Inflammatory macrophage treated with lipopolysaccharide for 4 hours (primary cell): ENCODE data around the gene GLIS1.

ENCODE experiments used
- DNase-seq: peaks from one replicate; pipeline ENCODE4 v3.0.0-alpha.2; 2020

GLIS1 gene

DNA sequence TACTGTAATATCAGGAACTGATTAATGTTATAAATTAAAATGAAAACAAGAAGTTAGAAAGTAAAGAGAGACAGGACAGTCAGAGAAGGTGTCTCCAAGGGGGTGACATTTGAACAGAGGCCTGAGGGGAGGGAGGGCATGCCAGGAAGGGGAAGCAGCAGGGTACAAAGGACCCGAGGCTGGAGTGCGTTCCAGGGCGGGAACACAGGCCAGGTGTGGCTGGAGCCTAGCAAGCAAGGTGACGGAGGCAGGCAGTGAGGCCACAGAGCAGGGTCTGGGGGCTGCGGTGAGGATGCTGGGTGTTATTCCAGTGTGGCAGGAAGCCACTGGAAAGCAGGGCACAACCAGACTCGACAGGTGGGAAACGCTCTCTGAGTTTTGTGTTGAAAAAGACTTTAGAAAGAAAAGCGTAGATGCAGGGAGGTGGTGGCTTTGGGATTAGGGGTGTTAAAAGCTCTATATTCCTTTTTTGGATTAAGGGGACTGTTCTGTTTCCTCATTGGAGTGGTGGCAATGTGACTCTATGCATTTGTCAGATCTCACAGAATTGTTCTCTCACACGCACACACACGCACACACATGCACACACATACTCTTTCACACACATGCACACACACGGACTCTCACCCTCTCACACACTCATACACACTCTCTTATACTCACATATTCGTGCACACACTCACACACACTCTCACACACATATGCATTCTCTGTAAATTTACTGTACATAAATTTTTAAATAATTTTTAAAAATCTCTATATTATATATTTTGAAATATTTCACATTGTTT, 124.5 kb downstream of the GLIS1 start:
- DNase-seq: no peak

DNA sequence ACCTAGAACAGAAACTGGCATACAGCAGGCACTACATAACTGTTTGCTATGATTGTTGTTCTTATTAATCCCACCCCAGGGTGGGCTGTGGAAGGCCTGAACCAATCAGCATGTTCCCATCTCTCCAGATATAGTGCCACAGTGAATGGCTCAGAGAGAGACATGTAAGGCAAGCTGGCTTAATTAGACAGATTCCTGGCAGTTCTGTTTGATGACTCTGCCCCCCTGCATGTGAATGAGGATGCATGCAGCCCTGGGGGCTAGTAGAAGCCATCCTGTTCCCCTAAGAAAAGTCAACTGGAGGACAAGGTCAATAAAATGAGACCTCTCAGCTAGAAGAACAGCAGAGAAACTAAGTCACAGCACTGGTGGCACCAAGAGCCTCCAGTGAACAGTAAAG, 130.3 kb downstream of the GLIS1 start:
- no peak for DNase-seq

DNA sequence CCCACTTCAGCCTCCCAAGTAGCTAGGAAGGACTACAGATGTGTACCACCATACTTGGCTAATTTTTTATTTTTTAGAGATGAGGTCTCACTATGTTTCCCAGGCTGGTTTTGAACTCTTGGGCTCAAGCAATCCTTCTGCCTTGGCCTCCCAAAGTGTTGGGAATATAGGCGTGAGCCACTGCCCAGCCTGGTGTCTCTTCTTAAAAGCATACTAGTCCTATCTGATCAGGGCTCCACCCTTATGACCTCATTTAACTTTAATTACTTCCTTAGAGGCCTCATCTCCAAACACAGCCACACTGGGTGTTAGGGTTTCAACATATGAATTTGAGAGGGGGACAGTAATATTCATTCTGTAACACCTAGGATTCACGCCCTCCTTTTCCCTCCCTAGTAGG, 130.9 kb downstream of the GLIS1 start:
- no peak for DNase-seq

DNA sequence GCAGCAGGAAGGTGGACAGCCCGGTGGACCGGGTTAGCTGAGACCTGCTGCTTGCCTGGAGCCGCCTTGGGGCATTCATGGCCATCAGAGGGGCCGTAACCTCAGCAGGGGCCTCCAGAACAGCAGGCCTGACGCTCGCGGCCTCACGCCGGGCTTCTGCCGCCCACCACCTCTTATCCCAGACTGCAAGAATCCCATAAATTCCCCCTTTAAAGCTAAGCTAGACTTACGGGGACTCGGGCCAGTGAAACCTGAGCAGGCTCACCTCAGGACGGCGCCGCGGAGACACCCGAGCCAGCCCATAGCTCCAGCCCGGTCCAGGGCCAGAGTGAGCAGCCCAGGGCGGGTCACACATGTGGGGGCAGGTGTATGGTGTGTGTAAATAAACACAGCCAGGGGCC, 132.3 kb downstream of the GLIS1 start:
- DNase-seq: no peak

DNA sequence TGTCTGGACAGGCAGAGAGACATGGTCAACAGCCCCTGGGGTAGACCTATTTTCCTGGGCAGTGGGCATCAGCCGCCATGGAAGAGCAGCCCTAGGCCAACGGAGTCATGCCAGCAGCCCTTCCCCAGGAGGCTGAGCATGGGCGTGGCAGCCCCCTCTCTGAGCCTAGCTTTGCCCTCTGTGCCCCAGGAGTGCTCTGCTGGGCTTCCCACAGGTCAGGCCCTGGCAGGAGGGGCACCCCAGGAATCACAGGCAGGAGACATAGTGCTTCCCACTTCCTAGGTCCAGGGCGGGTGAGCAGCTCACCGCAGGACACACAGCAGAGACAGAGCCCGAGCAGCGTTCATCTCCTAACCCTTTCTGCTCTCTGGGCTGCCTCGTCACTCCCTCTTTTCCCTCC, 132.8 kb downstream of the GLIS1 start:
- no peak for DNase-seq

DNA sequence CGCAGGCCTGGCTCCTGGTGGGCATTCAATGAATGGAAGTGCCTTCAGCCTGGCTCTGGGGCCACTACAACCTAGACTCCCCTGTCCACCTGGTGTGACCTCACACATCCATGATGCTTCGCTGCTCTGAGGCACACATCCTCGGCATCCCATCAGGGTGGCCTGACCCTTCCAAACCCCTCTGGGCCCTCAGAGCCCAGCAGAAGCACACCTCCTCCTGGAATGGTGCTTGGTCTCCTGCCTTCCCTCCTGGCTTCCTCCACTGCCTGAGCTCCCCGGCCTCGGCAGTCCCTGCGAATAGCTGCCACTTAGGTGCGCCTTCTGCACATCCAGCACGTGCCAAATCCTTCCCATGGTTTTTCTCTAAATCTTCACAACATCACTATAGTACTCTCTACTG, 133.8 kb downstream of the GLIS1 start:
- no peak for DNase-seq

DNA sequence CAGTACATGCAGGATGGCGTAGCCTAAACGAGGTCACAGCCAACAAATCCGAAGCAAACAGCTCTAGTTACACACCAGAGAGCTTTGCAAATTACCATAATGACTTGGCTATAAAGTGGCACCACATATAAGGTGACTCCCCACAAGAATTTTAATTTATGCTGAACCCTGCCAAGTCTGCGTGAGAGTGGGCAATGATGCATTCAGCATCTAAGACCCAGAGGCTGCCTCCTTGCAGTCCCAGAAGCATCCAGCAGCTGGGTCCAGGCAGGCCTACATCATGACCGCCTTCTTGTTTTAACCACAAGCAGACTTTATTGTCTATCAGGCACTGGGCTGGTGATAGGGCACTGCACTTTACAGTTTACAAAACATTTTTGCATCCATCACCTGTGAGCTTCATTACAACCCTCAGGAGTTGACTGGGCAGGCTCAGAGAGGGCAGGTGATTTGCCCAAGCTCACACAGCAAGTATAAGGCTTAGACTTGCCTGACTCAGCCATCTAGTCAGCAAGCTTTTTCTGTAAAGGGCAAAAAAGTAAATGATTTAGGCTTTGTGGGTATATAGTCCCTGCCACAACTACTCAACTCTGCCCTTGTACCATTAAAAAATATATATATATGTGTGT, 134.6 kb downstream of the GLIS1 start:
- no peak for DNase-seq

DNA sequence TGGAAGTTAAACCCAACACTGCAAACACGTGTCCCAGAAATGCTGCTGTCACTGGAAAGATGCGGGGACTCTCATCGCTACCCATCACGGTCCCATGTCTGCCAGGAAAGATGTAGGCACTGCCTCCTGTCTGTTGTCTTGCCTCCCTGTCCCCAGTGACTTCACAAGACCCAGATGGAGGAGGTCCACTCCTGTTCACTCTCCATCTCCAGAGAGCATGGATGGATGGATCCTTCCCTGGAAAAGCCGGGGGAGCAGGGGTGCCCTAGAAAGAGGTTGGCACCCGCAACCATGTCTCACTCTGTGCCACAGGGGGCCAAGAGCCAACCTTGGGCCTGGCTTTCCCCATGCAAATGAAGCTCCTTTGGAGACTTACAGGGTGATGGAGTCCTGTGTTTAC, 135.5 kb downstream of the GLIS1 start:
- no peak for DNase-seq

DNA sequence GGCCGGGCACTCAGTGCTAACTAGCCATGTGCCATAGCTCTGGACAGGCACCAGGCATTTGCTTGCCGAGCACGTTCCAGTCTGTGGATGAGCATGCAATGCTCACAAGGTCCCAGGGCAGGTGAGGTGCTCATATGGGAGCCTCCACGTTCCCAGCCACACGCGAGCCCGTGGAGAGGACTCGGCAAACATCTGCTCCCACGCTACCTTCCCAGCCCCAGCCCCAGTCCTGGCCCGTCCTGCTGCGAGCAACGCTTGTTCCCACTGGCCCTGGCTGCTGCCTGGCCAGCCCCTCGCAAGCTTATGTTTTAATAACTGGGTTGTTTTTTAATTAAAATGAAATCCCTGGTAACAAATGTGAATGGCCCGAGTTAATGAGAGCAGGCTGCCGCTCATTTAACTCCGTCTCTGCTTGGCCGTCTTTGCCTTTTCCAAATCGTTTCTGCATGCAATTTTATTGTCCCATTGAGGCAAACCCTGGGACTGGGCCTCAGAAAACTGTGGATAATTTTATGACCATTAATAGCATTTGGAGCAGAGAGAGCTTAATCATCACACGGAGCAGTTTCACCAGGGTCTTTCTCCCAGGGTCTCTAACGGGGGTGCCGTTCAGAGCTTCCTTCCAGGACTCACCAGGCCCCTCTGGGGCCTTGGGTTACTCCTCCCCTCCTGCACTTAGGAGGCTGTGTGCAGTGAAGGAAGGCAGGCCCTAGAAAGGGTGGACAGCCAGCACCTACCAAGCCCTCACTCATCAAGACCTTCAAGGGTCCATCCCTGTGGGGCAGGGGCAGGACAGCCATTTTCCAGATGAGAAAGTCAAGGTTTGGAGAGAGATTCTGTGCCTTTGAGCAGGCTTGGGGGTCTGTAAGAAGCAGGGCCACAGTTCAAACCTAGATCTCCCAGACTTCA, 136.8 kb downstream of the GLIS1 start:
- no peak for DNase-seq

DNA sequence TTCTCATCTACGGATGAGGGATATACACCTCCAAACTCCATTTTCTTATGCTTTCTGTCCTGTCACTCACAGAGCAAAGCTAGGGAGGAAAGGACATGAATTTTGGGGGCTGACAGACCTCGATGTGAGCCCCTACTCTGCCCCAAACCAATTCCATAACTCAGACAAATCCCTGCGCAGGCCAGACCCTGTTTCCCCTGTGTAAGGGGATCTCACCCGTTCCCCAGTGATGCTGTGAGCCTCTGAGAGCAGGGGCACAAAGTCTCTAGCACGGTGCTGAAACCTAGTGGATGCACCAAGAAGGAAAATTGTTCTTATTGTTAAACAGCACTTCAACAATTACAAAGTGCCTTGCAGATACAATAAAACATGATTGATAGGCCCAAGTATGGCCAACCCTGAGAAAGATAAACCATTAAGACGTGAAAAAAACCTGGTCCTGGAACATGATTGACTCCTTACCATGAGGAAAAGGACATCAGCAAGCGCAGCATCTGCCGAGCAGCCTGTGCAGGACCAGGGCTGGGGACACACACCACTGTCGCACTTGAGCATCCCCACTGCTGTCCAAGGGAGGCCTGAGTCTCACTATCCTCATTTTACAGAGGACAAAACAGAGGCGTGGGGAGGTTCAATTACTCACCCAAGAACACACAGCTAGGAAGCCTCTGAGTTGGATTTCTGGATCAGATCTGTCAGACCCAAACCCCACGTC, 137.8 kb downstream of the GLIS1 start:
- no peak for DNase-seq

DNA sequence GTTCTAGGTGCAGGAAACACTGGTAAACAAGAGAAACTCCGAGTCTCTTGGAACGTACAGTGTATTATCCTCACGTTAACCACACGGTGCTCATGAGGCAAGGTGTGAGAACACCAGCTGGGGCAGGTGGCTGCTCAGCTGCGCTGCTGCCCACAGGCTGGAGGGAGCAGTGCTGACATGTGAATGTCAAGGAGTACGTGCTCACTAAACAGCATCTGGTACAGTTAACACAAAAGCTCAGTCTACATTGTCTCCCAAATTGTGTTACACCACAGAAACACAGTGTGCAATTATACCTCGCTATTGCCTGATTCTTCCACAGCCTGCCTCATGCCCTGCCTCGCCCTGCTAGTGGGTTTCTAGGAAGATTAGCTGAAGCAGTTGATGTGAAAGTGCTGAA, 138.4 kb downstream of the GLIS1 start:
- no peak for DNase-seq

DNA sequence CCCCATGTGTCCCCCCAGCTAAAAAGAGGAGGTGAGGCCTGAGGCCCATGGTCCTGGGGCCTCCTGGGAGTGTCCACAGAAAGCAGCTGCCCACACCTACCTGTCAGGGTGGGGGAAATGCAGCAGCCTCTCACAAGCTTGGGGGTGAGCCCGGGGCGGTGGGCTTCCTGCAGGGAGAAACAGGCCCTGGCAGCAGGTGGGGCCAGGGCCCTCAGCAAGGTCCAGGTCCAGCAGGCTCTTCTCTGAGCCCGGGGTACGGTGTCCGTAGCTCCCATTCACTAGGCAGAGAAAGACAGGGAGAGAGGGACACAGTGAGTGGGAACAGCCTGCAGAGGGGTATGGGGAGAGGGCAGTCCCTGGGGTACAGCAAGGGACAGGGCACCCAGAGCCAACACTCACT, 139.0 kb downstream of the GLIS1 start:
- DNase-seq: no peak

DNA sequence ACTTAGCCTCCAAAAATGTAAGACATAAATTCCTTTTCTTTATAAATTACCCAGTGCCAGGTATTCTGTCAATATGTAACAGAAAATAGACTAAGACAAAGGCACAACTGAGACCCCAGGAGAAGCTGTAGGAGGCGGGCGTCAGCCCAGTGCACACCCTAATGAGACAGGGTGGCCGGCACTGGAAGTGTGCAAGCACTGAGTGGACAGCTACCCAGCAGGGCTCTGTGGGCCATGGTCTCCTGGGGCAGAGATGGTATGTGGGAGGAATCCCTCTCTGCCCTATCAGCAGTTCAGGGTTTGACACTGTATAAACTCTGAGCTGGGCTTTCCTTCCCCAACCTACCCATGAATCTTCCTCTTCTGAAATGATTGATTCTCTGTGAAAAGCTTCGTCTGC, 139.5 kb downstream of the GLIS1 start:
- DNase-seq: no peak

DNA sequence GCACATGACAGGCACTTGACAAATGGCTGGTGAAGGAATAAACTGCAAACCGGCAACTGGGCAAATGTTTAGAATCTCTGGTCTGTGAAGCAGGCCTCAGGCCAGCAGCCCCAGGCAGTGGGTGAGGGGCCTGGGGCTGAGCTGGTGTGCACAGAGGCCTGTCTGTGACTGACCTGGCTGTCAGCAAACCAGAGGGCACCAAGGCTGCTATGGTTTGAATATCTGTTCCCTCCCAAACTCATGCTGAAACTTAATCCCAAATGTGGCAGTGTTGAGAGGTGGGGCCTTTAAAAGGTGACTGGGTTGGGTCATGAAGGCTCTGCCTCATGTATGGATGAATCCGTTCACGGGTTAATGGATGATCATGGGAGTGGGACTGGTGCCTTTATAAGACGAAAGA, 140.0 kb downstream of the GLIS1 start:
- no peak for DNase-seq

DNA sequence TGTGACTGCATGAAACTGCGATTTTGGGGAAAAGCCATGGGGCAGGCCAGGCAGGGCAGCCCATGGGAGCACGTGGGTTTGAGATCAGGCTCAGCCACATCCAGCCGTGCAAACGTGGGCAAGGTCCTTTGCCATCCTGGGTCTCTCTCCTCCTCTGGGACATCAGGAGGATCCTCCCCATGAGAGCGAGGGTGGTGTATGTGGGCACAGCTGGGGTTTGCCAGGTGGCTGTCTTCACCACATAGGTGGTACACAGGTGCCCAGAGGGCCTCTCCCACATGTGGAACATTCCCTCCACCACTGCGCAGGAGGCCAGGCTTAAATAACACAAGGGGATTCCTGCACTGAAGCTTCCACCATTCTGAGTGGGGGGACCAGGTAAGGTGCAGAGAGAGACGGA, 143.1 kb downstream of the GLIS1 start:
- DNase-seq: no peak

DNA sequence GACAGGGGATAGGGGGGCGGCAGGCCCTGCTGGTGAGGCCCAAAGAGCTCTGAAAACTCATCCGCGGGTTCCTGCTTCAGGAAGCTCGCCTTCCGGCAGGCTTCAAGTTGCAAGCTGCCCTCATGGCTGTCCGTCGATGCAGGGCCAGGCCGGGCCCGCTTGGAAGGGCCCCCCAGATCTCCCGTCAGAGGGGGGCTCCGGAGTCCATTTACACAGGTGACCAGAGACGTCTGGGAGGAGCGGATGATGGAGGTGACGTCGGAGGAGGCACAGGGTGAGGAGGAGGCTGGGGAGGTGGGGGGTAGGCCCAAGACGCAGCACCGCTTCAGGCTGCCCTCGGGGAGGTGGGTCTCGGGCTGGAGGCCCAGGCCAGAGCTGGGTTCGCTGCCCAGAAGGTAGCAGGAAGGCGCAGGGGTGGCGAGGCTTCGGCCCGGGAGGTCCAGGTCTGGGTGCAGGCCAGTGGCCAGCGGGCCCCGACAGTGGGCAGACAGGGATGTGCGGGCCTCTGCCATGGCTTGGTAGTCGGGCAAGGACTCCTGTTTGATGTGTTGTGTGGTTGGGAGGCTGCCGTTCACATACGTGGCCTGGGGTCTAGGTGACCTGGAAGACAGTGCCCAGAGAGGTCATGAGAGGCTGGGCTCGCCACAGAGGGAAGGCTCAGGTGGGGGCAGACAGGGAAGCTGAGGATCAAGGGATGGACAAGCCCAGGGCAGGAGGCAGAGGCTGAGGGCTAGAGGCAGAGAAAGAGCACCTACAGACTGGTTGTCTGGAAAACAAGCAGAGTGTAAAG, 144.4 kb downstream of the GLIS1 start:
- DNase-seq: no peak

DNA sequence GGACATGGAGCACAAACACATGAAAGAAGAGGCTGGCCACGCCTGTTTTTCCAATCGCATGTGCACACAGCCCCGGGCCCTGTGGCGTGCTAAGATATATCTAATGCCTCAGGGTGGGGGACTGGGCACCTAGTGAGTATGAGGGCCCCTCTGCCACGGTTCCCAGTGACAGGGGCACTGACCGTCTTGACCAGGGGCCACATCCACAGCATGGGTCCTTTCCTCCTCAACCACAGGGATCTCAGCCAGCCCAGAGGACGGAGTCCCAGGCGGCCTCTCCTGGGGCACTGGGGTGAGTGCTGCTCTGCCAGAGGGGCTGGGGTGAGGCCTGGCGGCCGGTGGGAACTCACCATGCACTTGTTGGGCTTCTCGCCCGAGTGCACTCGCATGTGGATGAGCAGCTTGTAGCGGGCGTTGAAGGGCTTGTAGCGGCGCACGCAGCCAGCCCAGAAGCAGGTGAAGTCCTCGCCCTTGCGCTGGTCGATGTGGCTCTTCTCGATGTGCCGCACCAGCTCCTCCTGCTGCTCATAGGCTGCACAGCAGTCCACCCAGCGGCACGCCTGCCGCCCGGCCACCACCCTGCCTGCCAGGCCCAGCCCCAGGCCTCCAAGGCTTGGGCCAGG, 145.1 kb downstream of the GLIS1 start:
- no peak for DNase-seq

DNA sequence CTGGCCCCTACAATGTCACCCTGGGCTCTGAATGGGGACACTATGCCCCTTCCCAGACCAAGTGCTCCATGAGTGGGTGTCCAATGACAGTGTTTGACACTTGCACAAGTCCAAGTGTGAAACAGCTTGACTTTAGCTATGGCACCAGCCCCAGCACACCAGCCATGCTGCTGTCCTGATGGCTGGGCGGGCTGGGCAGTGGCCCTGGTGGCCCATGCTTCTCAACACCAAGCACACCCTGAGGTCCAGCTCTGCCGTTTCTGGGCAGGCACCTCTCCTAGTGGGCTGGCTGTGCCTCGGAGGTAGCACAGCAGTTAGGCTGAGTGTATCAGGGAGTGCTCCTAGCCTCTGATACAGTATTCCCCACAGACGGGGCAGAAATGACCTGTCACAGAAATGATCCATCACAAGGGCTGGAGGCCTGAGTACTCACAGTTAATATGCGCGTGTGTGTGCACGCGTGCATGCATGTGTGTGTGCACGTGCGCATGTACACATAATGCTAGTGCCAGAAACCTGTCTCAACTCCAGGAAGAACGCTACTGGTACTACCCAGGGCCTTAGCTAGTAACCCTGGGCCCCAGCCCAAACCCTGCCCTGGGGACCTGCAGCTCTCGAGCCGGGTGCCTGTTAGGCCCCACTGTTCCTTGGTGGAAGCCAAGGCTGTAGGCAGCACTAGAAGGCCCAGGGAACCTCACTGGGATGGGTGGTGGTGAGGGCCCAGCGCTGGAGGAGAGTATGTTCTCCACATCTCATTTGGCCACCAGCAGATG, 145.8 kb downstream of the GLIS1 start:
- DNase-seq: no peak

DNA sequence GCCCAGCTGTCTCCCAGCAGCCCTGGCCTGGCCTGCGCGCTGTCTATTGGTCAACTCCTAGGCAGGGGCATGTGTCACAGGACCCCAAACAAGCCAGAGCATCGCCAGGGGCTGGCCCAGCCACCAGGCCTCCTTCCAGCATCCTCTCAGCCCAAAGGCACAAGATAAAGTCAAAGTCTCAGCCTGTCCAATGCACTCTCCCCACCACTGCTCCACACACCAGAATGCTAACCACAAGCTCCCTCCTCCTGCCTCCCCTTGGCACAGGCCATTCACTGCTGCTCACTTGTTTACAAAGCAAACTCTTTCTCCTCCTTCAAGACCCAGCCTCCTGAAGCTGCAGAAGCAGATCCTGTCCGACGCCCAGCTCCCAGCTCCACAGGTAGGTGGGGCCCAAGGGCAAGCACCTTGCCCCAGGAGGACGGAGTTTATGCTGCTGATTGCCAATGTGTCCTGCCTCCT, 146.4 kb downstream of the GLIS1 start:
- no peak for DNase-seq

DNA sequence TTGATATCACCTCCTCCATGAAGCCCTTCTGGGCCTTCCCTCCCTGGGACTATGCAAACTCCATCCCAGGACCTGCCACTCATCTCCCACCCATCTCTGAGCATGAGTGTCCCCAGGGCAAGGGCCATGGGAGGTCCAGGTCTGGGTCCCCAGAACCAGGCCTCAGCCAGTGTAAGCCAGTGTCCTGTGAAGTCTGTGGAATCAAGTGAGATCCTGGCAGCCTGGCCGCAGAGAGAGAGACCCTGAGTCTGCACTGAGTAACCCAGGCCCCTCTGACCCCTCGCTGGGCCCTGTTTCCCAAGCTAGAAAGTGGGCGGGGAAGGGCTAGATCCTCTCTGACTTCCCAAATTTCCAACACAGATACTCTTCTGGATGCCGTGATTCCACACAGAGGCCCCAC, 147.0 kb downstream of the GLIS1 start:
- no peak for DNase-seq
